Mesothelial cell of epicardium (in vitro differentiated cells): ENCODE measurements around the gene SLC12A7. TPM values are rescaled to one million over a fixed set of nuclear protein-coding genes. Genes with fewer than 3 reads are reported as not detected.
"Not testable (repeated sequence)": the region's sequence is repeated elsewhere in the genome, so short reads cannot be mapped to it uniquely, and the experiment has no call there.

ENCODE experiments used
- DNase-seq, 2 experiments: peaks; one replicate each; pipeline ENCODE4 v3.0.0; 2021; ENCODE audit warnings: low spot score in 2 of 2; ENCODE audit not compliant: unreplicated experiment in 2 of 2
- H3K27ac Mint-ChIP-seq: 2 replicates; pipeline ENCODE4 v1.8.0; 2021; ENCODE audit warnings: mixed read lengths
- H3K27me3 Mint-ChIP-seq: 2 replicates; pipeline ENCODE4 v1.8.0; 2021; ENCODE audit warnings: low read depth, mixed read lengths
- H3K36me3 Mint-ChIP-seq: 2 replicates; pipeline ENCODE4 v1.8.0; 2021; ENCODE audit warnings: mixed read lengths
- H3K4me1 Mint-ChIP-seq: 2 replicates; pipeline ENCODE4 v1.8.0; 2021; ENCODE audit warnings: mixed read lengths
- H3K4me3 Mint-ChIP-seq: 2 replicates; pipeline ENCODE4 v1.8.0; 2021; ENCODE audit warnings: mild to moderate bottlenecking, moderate library complexity, mixed read lengths
- H3K9me3 Mint-ChIP-seq: 2 replicates; pipeline ENCODE4 v1.8.0; 2021; ENCODE audit warnings: mixed read lengths
- CTCF ChIP-seq: fragments of 200-600 bp; sonication (generic); IDR thresholded peaks from one replicate; pipeline ENCODE4 v1.5.0; 2021; ENCODE audit warnings: antibody characterized with exemption; ENCODE audit not compliant: unreplicated experiment
- total RNA-seq: library from RNA; stranded (reverse); gene quantifications from 3 replicates; pipeline ENCODE4 v1.2.1, GENCODE V29; 2021

Gene SLC12A7
- total RNA-seq, 1 donor from 2014 or later: 34.9 TPM

GRCh38 chr5:1027631-1028441 lies 84.0 kb downstream of the SLC12A7 start:
- H3K9me3 Mint-ChIP-seq: no peaks in the 10 kb centered on the region
- H3K4me1 Mint-ChIP-seq: peaks cover 4% of the 10 kb centered on the region
- H3K27me3 Mint-ChIP-seq: peaks cover 11% of the 10 kb centered on the region
- H3K27ac Mint-ChIP-seq: no peak overlapping the region
- H3K4me3 Mint-ChIP-seq: no peak overlapping the region
- TF ChIP-seq CTCF: no peak
- peak in 1 of 2 experiments; percentile 15 for DNase-seq
- no peaks in the 10 kb centered on the region for H3K36me3 Mint-ChIP-seq

- Mint-ChIP-seq H3K4me3 (no peak overlapping the region), H3K9me3 (no peaks in the 10 kb centered on the region), H3K36me3 (no peaks in the 10 kb centered on the region), H3K4me1 (peaks cover 4% of the 10 kb centered on the region), H3K27me3 (peaks cover 8% of the 10 kb centered on the region), H3K27ac (no peak overlapping the region)
- peak in 1 of 2 experiments; percentile 13 for DNase-seq
- no peak for TF ChIP-seq CTCF
Observed at GRCh38 chr5:1026700-1027621, 84.9 kb downstream of the SLC12A7 start.

- not testable (repeated sequence) for H3K9me3 Mint-ChIP-seq, H3K27me3 Mint-ChIP-seq, H3K4me3 Mint-ChIP-seq, H3K36me3 Mint-ChIP-seq, DNase-seq, H3K27ac Mint-ChIP-seq
- peaks cover 25% of the 10 kb centered on the region for H3K4me1 Mint-ChIP-seq
Observed at GRCh38 chr5:1021969-1022336, 89.9 kb downstream of the SLC12A7 start.

DNA sequence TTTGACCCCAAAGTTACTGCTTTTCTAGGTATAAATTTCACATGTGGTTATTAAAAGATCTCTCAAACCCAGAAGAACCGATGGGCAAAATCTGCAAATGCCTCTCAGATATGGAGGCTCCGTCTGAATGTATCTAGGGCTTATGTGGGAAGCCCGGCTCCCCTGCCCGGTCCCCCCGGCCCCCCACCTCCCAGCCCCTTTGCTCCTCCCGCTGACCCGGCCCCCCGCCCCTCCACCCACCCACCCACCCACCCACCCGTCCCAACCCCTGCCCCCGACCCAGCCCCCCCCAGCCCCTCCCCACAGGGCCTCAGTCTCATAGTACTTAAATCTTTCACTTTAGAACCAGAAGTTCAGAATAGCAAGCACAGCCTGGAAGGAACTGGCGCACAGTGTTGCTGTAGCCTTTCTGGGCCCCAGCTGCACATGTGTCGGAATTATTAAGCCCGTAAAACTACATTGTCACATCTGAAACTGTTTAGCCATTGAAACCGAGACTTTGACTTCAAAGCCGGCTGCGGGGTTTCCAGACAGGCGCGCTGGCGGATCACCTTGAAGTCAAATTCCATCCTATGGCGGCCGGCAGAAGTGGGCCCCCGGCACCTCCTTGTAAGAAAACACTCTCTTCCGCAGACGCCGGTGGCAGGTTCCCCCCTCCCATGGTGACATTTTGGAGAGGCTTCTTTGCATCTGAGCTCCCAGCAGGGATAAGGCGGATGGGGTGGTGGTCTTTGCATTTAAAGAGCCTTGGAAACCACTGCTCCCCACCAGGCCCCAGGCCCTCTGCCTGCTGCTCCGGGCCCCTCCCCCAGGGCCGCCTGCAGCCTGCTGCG lies 90.5 kb downstream of the SLC12A7 start:
- Mint-ChIP-seq H3K4me1 (peaks cover 25% of the 10 kb centered on the region), H3K9me3 (no peaks in the 10 kb centered on the region), H3K27ac (peak overlapping the region; percentile 88), H3K36me3 (no peaks in the 10 kb centered on the region), H3K27me3 (peaks cover 6% of the 10 kb centered on the region), H3K4me3 (peak overlapping the region; percentile 41)
- TF ChIP-seq CTCF: no peak
- DNase-seq: peak in 1 of 2 experiments; percentile 76

- Mint-ChIP-seq H3K4me3 (peak overlapping the region; percentile 26), H3K9me3 (no peaks in the 10 kb centered on the region), H3K27me3 (peaks cover 8% of the 10 kb centered on the region), H3K4me1 (peaks cover 25% of the 10 kb centered on the region), H3K36me3 (no peaks in the 10 kb centered on the region), H3K27ac (peak overlapping the region; percentile 85)
- no peak for TF ChIP-seq CTCF
- DNase-seq: no peak
Observed at GRCh38 chr5:1020452-1020961, 91.4 kb downstream of the SLC12A7 start.
